NB4 (cell line): ENCODE results near the gene GNA15.

ENCODE experiments used
- DNase-seq: peaks from one replicate; pipeline ENCODE4 v3.0.0; 2010; ENCODE audit warnings: low read depth
- H3K4me3 ChIP-seq: one replicate; pipeline ENCODE4 v1.5.1; 2011; ENCODE audit warnings: mild to moderate bottlenecking, low read depth, low read length, moderate library complexity
- MYC ChIP-seq: IDR thresholded peaks from 2 replicates; pipeline ENCODE4 v1.6.1; 2011; ENCODE audit warnings: low read depth, low read length
- POLR2A ChIP-seq: IDR thresholded peaks from 2 replicates; pipeline ENCODE4 v1.6.1; 2011; ENCODE audit warnings: mild to moderate bottlenecking; ENCODE audit not compliant: insufficient read length; ENCODE audit errors: extremely low read depth
- TF ChIP-seq, protein P1 (sequence below): IDR thresholded peaks from one replicate; pipeline ENCODE4 v1.5.1; 2012; ENCODE audit warnings: low read depth, low read length
- TF ChIP-seq, protein P2 (sequence below): IDR thresholded peaks from 2 replicates; pipeline ENCODE4 v1.6.1; 2011; ENCODE audit warnings: low read depth, low read length

Gene GNA15

DNA sequence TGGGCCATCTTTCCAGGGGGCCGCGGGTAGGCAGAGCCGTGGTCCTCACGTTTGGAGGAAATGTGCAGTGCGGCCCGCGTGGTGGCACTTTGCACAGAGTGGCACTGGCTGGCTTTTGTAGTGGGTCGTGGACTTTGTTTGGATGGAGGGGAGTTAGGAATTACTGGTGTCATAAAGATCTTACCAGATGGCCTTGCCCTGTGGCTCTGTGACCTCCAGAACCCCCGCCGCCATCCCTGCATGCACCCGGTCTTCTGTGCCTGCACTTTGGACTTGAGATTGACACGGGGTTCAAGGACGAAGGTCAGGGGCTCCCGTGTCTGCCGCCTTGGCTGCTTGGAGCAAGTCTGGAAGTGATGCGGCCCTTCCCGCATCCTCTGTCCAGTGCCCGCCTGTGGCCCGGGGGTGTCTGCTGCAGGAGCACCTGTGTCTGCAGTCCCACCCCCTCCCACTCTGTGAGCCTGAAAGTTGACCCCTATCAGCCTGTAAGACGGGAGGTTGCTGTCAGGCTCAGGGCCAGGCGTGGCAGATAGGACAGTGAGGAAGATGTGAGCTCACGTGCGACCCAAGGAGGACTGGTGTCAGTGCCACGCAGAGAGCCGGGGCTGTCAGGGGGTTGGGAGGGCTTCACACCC lies 39.4 kb upstream of the GNA15 start:
- TF ChIP-seq, protein P1, sequence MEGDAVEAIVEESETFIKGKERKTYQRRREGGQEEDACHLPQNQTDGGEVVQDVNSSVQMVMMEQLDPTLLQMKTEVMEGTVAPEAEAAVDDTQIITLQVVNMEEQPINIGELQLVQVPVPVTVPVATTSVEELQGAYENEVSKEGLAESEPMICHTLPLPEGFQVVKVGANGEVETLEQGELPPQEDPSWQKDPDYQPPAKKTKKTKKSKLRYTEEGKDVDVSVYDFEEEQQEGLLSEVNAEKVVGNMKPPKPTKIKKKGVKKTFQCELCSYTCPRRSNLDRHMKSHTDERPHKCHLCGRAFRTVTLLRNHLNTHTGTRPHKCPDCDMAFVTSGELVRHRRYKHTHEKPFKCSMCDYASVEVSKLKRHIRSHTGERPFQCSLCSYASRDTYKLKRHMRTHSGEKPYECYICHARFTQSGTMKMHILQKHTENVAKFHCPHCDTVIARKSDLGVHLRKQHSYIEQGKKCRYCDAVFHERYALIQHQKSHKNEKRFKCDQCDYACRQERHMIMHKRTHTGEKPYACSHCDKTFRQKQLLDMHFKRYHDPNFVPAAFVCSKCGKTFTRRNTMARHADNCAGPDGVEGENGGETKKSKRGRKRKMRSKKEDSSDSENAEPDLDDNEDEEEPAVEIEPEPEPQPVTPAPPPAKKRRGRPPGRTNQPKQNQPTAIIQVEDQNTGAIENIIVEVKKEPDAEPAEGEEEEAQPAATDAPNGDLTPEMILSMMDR = no peak
- TF ChIP-seq POLR2A = no peak
- no peak for DNase-seq
- no peak overlapping the region for H3K4me3 ChIP-seq

DNA sequence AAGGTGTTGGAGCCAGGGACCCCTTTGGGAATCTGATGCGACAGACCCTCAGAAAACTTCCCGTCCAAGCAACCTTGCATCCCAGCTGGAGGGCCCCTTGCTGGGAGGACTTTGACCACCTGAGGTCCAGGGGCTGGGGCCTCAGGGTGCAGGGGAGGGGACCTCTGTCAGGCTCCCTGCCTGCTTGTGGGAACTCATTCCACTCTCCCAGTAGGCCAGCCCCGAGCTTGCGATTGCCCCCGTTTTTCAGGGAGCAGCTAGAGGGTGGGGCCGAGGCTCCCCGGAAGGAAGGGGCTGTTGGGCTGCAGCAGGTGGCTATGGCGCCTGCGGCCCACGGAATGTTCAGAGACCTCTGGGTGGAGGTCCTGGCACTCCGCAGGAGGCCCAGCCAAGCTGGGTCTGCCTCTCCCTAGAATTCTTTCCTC lies 38.9 kb upstream of the GNA15 start:
- TF ChIP-seq MYC (no peak), POLR2A (no peak)
- TF ChIP-seq, protein P1 = no peak
- TF ChIP-seq, protein P2, sequence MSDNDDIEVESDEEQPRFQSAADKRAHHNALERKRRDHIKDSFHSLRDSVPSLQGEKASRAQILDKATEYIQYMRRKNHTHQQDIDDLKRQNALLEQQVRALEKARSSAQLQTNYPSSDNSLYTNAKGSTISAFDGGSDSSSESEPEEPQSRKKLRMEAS = no peak
- no peak for DNase-seq
- H3K4me3 ChIP-seq = no peak overlapping the region

DNA sequence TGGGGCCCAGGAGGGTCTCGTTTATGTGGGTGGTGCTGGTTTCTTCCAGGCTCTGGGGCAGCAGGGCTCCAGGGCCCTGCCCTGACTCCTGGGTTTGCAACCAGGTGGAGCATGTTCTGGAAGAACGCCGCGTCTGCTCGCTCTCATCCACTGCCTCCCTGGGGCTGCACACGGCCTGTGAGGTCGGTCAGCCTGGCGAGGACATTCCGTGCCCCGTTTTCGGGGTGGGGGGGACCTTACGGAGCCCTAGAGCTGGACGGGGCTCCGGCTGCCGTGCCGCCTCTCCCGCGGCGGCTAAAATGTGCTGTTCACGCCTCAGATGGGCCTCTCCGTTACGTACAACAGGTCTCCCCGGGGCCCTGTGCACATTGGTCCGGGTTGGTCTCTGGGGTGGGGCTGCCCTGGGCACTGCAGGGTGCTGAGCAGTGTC lies 38.4 kb upstream of the GNA15 start:
- no peak overlapping the region for H3K4me3 ChIP-seq
- TF ChIP-seq POLR2A = no peak
- TF ChIP-seq, protein P2 = no peak
- TF ChIP-seq MYC = no peak
- TF ChIP-seq, protein P1 = no peak
- no peak for DNase-seq

DNA sequence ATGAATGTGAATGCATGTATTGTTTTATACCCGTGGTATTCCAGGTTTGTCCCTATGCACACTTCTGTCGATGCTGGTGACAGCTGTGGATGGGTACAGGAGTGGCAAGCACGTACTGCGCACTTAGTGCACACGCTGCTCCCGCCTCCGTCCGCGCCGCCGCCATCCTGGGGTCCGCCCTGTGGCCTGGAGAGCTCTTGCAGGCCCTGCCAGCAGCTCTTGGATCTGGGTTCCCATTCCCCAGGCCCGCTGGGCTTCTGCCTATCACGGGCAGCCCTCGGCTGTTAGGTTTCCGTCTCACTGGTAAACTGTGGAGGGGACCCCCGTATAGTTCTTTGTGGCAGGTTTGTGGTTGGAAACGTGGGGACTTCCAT lies 37.7 kb upstream of the GNA15 start:
- H3K4me3 ChIP-seq = no peak overlapping the region
- no peak for DNase-seq
- TF ChIP-seq, protein P2 = no peak
- TF ChIP-seq, protein P1 = no peak
- TF ChIP-seq MYC (no peak), POLR2A (no peak)

DNA sequence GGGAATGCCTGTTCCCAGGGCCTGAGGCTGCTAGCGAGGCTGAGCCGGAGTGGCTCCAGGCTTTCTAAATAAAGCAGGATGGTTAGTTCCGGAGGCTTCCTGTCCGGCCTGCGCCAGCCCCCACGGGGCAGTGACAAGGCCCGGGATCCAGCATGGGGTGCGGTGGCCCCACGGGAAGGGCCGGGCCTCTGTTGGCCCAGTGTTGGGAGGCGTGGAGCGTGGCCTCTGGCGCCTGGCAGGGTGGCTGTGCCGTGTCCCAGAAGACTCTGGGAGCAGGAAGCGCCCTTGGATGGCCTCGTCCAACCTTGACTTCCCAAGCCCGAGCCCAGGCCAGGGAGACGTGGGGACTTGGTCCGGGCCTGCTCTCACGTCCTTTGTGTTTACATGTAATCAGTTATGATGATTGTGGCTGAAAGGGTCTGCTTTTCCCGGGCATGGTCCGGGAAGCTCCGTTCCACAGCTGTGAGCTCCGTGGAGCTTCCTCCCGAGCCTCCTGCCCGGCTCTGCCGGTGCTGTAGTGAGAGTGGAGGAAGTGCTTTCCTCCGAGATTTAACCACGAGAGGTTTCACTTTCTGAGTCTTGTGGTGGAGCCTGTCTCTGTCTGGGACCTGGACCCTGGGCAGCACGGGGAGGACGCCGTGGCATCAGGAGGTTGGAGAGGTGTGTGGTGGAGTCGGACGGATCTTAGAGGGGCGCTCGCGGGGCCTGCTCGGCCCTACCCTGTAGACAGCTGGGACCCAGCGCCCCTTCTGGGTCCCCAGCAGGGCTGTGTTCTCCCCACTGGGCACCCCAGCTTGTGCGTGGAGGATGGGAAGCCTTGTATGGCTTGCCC lies 37.1 kb upstream of the GNA15 start:
- H3K4me3 ChIP-seq = no peak overlapping the region
- DNase-seq = peak; percentile 22
- no peak for TF ChIP-seq POLR2A
- TF ChIP-seq, protein P2 = no peak
- TF ChIP-seq MYC = no peak

DNA sequence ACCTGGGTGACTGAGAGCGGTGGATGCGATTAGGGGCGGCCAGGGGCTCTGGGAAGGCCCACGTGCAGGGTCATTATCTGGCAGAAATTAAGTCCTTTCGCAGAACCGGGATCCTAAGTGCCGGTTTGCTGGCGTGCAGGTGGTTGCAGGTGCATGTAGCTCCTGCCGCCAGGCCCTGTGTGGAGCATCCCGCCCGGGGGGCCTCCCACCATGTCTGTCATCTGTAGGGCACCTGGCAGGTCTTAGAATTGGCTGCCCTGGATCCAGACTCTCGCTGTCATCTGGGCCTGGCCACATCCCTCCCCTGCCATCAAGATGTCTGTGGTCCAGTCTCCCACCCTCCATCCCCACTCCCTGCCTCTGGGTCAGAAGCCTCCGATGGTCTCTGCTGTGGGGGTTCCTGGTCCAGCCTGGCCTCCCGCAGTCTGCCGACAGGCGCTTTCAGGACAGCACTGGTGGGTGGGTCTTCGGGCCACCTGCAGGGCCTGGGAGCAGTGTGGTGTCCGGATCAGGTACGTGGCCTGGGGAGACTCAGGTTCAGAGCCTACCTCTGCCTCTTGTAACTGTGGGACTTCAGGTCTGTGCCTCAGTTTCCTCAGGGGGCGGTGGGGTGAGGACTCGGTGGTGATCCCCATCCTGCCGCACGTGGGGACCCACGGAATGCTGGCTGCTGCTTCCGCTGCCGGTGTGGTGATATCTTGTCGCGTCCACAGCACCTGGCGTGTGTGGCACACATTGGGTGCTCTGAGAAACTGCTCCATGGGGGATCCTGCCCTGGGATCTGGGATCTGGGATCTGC lies 36.3 kb upstream of the GNA15 start:
- H3K4me3 ChIP-seq = no peak overlapping the region
- no peak for DNase-seq
- TF ChIP-seq MYC (no peak), POLR2A (no peak)
- TF ChIP-seq, protein P1 = no peak
- TF ChIP-seq, protein P2 = no peak
